ENCODE results near the gene UTP4. TPM values are rescaled to one million over a fixed set of nuclear protein-coding genes. Genes with fewer than 3 reads are reported as not detected.

UTP4 gene
- total RNA-seq, 1 experiment from 2014 or later, result 125 TPM

GRCh38 chr16:69095193-69095592, 37.3 kb upstream of the UTP4 start:
- peaks cover 8 to 23% of the 10 kb centered on the region in 2 experiments; a peak in 3 of 4 replicates for H3K4me1 ChIP-seq (ENCODE audit: control insufficient read depth in 1 of 2, insufficient read depth in 2 of 2, low read length in 2 of 2)
- ChIA-PET POLR2A (interaction anchor here (0.6 to 1.9 kb wide), 2 partner anchors 22 to 82 kb away, joined by 4 to 10 read pairs; no protein-coding TSS in a partner anchor), RAD21 (ENCODE audit: low non-redundant PET in 1 of 2, low total read pairs in 2 of 2, uncharacterized antibody in 2 of 2, unreplicated experiment in 2 of 2) (no interaction called here), CTCF (interaction anchor here (0.8 kb wide), 1 partner anchor 10 kb away, joined by 3 read pairs; no protein-coding TSS in a partner anchor)
- H3K9me3 ChIP-seq (ENCODE audit: control insufficient read depth in 1 of 2, insufficient read depth in 1 of 2, low read depth in 1 of 2, low read length in 2 of 2), result no peaks in the 10 kb centered on the region
- no peak for ATAC-seq
- H3K79me2 ChIP-seq (ENCODE audit: insufficient read depth, low read length), result no peaks in the 10 kb centered on the region
- no peak overlapping the region for H3K27ac ChIP-seq (ENCODE audit: low read depth, low read length)
- no peaks in the 10 kb centered on the region for H3K9me2 ChIP-seq (ENCODE audit: insufficient read depth)
- H4K20me1 ChIP-seq (ENCODE audit: insufficient read depth), result no peaks in the 10 kb centered on the region
- no peak for TF ChIP-seq RAD21 (IDR thresholded peaks at IDR 0.05; ENCODE audit: low read depth)
- no peak for TF ChIP-seq ZBTB33 (IDR thresholded peaks at IDR 0.05; ENCODE audit: extremely low read depth, insufficient replicate concordance, low read length)
- TF ChIP-seq CEBPB (IDR thresholded peaks at IDR 0.05; ENCODE audit: low read depth), result no peak
- no peak for TF ChIP-seq MAX (IDR thresholded peaks at IDR 0.05)
- TF ChIP-seq EZH2phosphoT487 (IDR thresholded peaks at IDR 0.05; ENCODE audit: borderline replicate concordance), result no peak
- no peak for TF ChIP-seq EGR1 (IDR thresholded peaks at IDR 0.05; ENCODE audit: low read depth)
- no peak for TF ChIP-seq FOSL1 (IDR thresholded peaks at IDR 0.05; ENCODE audit: low read depth)
- no peak for TF ChIP-seq CTCF (IDR thresholded peaks at IDR 0.05 in 2 of 3, conservative IDR thresholded peaks at IDR 0.05 in 1 of 3; ENCODE audit: borderline replicate concordance in 1 of 3, insufficient read depth in 1 of 3, low read depth in 2 of 3, low read length in 2 of 3)
- no peak for TF ChIP-seq ZNF274 (IDR thresholded peaks at IDR 0.05; ENCODE audit: low read depth, low read length)
- TF ChIP-seq POLR2AphosphoS5 (IDR thresholded peaks at IDR 0.05; ENCODE audit: low read depth, low read length), result no peak
- no peak for TF ChIP-seq POLR2A (IDR thresholded peaks at IDR 0.05; ENCODE audit: borderline replicate concordance, extremely low read depth, insufficient read depth, insufficient read length)
- TF ChIP-seq ATF3 (IDR thresholded peaks at IDR 0.05), result no peak
- H2AFZ ChIP-seq (ENCODE audit: low read depth, low read length, poor library complexity, severe bottlenecking), result no peak overlapping the region
- no peak overlapping the region for H3K9ac ChIP-seq (ENCODE audit: low read length)
- intact Hi-C loops (cut with micrococcal nuclease), result no loop called here
- H3K27me3 ChIP-seq (ENCODE audit: insufficient read depth, low read length), result no peaks in the 10 kb centered on the region
- DNase-seq (ENCODE audit: low read depth, low spot score), result no peak
- no peak overlapping the region for H3K4me2 ChIP-seq (ENCODE audit: low read length)
- H3K4me3 ChIP-seq (replicated peaks in 1 of 2; ENCODE audit: low read depth in 1 of 2, low read length in 2 of 2), result no peak overlapping the region
- no TSS peak for BruUV-seq (replicated peaks)
- no peaks in the 10 kb centered on the region for H3K36me3 ChIP-seq (ENCODE audit: control insufficient read depth in 1 of 2, insufficient read depth in 2 of 2, low read length in 2 of 2)

Data from HCT116 (cell line).